Natural killer cell (primary cell): ENCODE results near the gene CDSN. TPM values are rescaled to one million over a fixed set of nuclear protein-coding genes. Genes with fewer than 3 reads are reported as not detected.

Experiments used
- ATAC-seq, 3 donors: fragments of 150-1000 bp in 2 of 3; fragments of 200-7000 bp in 1 of 3; cut with Tn5 transposase; 1 replicate in 1 of 3; 2 replicates in 2 of 3; pipeline ENCODE4 v1.10.0; 2021; ENCODE audit warnings: mild to moderate bottlenecking in 2 of 3, moderate library complexity in 2 of 3
- DNase-seq, 2 donors: peaks; one replicate each; pipeline versions ENCODE4 v3.0.0 to v3.0.0-alpha.2; 2013 to 2021; ENCODE audit warnings: mixed read lengths in 1 of 2
- H3K27ac ChIP-seq: one replicate; pipeline ENCODE4 v1.5.1; 2013; ENCODE audit warnings: mild to moderate bottlenecking, low read length
- H3K27me3 ChIP-seq: one replicate; pipeline ENCODE4 v1.6.1; 2013; ENCODE audit warnings: low read length; ENCODE audit not compliant: control insufficient read depth, insufficient read depth
- H3K36me3 ChIP-seq: one replicate; pipeline ENCODE4 v1.6.1; 2013; ENCODE audit warnings: low read length; ENCODE audit not compliant: control insufficient read depth, insufficient read depth
- H3K4me1 ChIP-seq: one replicate; pipeline ENCODE4 v1.6.1; 2013; ENCODE audit warnings: low read length; ENCODE audit not compliant: control insufficient read depth, insufficient read depth
- H3K4me3 ChIP-seq: one replicate; pipeline ENCODE4 v1.5.1; 2013; ENCODE audit warnings: low read length
- H3K9me3 ChIP-seq: one replicate; pipeline ENCODE4 v1.6.1; 2013; ENCODE audit warnings: low read length; ENCODE audit not compliant: control insufficient read depth, insufficient read depth
- H3K27ac Mint-ChIP-seq, 2 donors: one replicate each; pipeline ENCODE4 v1.8.0; 2022; ENCODE audit warnings: mild to moderate bottlenecking in 2 of 2, mixed read lengths in 2 of 2, moderate library complexity in 1 of 2
- H3K27me3 Mint-ChIP-seq, 2 donors: one replicate each; pipeline ENCODE4 v1.8.0; 2022; ENCODE audit warnings: low read depth in 2 of 2, mixed read lengths in 2 of 2
- H3K36me3 Mint-ChIP-seq: one replicate; pipeline ENCODE4 v1.8.0; 2022; ENCODE audit warnings: mixed read lengths
- H3K4me1 Mint-ChIP-seq, 2 donors: one replicate each; pipeline ENCODE4 v1.8.0; 2022; ENCODE audit warnings: mixed read lengths in 2 of 2
- H3K4me3 Mint-ChIP-seq: one replicate; pipeline ENCODE4 v1.8.0; 2022; ENCODE audit warnings: mild to moderate bottlenecking, moderate library complexity, mixed read lengths
- H3K9me3 Mint-ChIP-seq, 2 donors: one replicate each; pipeline ENCODE4 v1.8.0; 2022; ENCODE audit warnings: mixed read lengths in 2 of 2
- CTCF ChIP-seq: fragments of 200-600 bp; IDR thresholded peaks from one replicate; pipeline ENCODE4 v1.8.0; 2022; ENCODE audit warnings: antibody characterized with exemption
- WGBS: methylation state at CpG from one replicate; pipeline ENCODE4 v1.1.7; 2013; ENCODE audit warnings: missing lambda C conversion rate; ENCODE audit not compliant: insufficient coverage; 5-methylcytosine and 5-hydroxymethylcytosine counted together
- intact Hi-C: fragments of 100-400 bp; cut with micrococcal nuclease; formaldehyde crosslinking; loops from one replicate; pipeline ENCODE4 v1.14.2; 2022
- total RNA-seq, 4 donors: library from RNA; stranded (reverse); fragments of 120-200 nt in 1 of 4; gene quantifications; one replicate each; pipeline versions ENCODE4 v1.2.3 to v1.2.4, GENCODE V29; 2013 to 2022

Gene CDSN
- total RNA-seq, 3 donors from 2014 or later (not counting 1 experiment from before 2014, with no cell fraction given) = not detected

DNA sequence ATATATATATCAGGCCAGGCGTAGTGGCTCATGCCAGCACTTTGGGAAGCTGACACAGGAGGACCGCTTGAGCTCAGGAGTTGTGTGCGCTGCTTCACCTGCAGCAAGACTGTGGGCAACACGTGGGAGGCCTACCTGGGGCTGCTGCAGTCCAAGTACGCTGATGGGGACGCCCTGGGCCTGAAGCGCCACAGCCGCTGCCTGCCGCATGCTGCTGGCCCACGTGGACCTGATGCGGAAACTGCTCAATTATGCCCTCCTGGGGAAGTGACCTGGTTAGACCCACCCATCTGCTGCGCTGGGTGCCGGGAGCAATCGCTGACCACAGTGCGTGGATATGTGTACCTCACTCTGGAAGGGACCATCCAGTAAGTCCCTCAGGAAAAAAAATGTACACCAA lies 20.4 kb upstream of the CDSN start:
- peaks cover 5 to 6% of the 10 kb centered on the region in 2 donors for H3K4me1 Mint-ChIP-seq
- intact Hi-C loops = no loop called here
- no peaks in the 10 kb centered on the region for H3K36me3 Mint-ChIP-seq
- Histone ChIP-seq H3K27me3 (no peaks in the 10 kb centered on the region), H3K4me1 (peaks cover 6% of the 10 kb centered on the region), H3K4me3 (no peak overlapping the region), H3K36me3 (peaks cover 2% of the 10 kb centered on the region), H3K9me3 (no peaks in the 10 kb centered on the region), H3K27ac (no peak overlapping the region)
- H3K4me3 Mint-ChIP-seq = no peak overlapping the region
- no peaks in the 10 kb centered on the region for H3K9me3 Mint-ChIP-seq
- H3K27ac Mint-ChIP-seq = no peak overlapping the region
- ATAC-seq (no peak), DNase-seq (no peak)
- H3K27me3 Mint-ChIP-seq = peaks cover 0 to 3% of the 10 kb centered on the region in 2 donors
- WGBS = 91% methylated on average over 15 of the region's 15 CpGs
- no peak for TF ChIP-seq CTCF

- H3K9me3 Mint-ChIP-seq = no peaks in the 10 kb centered on the region
- H3K4me1 ChIP-seq = peaks cover 6% of the 10 kb centered on the region
- intact Hi-C loops = no loop called here
- H3K27ac ChIP-seq = no peak overlapping the region
- DNase-seq (no peak), ATAC-seq (no peak)
- no peaks in the 10 kb centered on the region for H3K36me3 Mint-ChIP-seq
- H3K9me3 ChIP-seq = no peaks in the 10 kb centered on the region
- no peak overlapping the region for H3K27ac Mint-ChIP-seq
- H3K27me3 Mint-ChIP-seq = peaks cover 0 to 3% of the 10 kb centered on the region in 2 donors
- H3K36me3 ChIP-seq = no peaks in the 10 kb centered on the region
- no peak overlapping the region for H3K4me3 ChIP-seq
- no peaks in the 10 kb centered on the region for H3K27me3 ChIP-seq
- H3K4me3 Mint-ChIP-seq = no peak overlapping the region
- 73% methylated on average over 4 of the region's 4 CpGs for WGBS
- TF ChIP-seq CTCF = no peak
- H3K4me1 Mint-ChIP-seq = peaks cover 5 to 6% of the 10 kb centered on the region in 2 donors
Observed at GRCh38 chr6:31139599-31139998, 19.4 kb upstream of the CDSN start.

GRCh38 chr6:31138982-31139381 lies 18.7 kb upstream of the CDSN start, which contains the start of gene PSORS1C2:
PSORS1C2 (minus strand) TSS chr6:31139066; CDS start chr6:31139026, 40 bp downstream.
- Mint-ChIP-seq H3K27me3 (peaks cover 0 to 3% of the 10 kb centered on the region in 2 donors), H3K4me1 (peaks cover 5 to 6% of the 10 kb centered on the region in 2 donors), H3K36me3 (no peaks in the 10 kb centered on the region), H3K9me3 (no peaks in the 10 kb centered on the region), H3K4me3 (no peak within 1 kb of the TSS), H3K27ac (no peak within 1 kb of the TSS)
- no peak for ATAC-seq
- Histone ChIP-seq H3K27me3 (no peaks in the 10 kb centered on the region), H3K4me1 (peaks cover 6% of the 10 kb centered on the region), H3K4me3 (no peak within 1 kb of the TSS), H3K36me3 (no peaks in the 10 kb centered on the region), H3K27ac (no peak within 1 kb of the TSS), H3K9me3 (no peaks in the 10 kb centered on the region)
- intact Hi-C loops = no loop called here
- no peak for TF ChIP-seq CTCF
- no peak for DNase-seq
- 82% methylated on average over 4 of the region's 4 CpGs for WGBS

- Mint-ChIP-seq H3K9me3 (no peaks in the 10 kb centered on the region), H3K4me1 (peaks cover 5 to 6% of the 10 kb centered on the region in 2 donors), H3K27me3 (peaks cover 0 to 3% of the 10 kb centered on the region in 2 donors), H3K27ac (no peak overlapping the region), H3K36me3 (no peaks in the 10 kb centered on the region), H3K4me3 (no peak overlapping the region)
- WGBS = 86% methylated on average over 6 of the region's 10 CpGs
- H3K27me3 ChIP-seq = no peaks in the 10 kb centered on the region
- H3K4me1 ChIP-seq = peaks cover 6% of the 10 kb centered on the region
- ATAC-seq (no peak), DNase-seq (no peak)
- intact Hi-C loops = no loop called here
- no peak overlapping the region for H3K27ac ChIP-seq
- H3K4me3 ChIP-seq = no peak overlapping the region
- TF ChIP-seq CTCF = no peak
- H3K36me3 ChIP-seq = no peaks in the 10 kb centered on the region
- H3K9me3 ChIP-seq = no peaks in the 10 kb centered on the region
Observed at GRCh38 chr6:31135710-31136109, 15.5 kb upstream of the CDSN start.
